Myocyte (in vitro differentiated cells): Measurements from ENCODE around the gene CCDC149. TPM values are rescaled to one million over a fixed set of nuclear protein-coding genes. Genes with fewer than 3 reads are reported as not detected.

ENCODE experiments used
- DNase-seq: peaks from one replicate; pipeline ENCODE4 v3.0.0-alpha.2; 2012; ENCODE audit warnings: low read depth
- total RNA-seq: library from RNA; depleted of rRNA; stranded (reverse); fragments of >200 nt; gene quantifications from 2 replicates; pipeline ENCODE4 v1.2.3, GENCODE V29; 2014

CCDC149 gene
- total RNA-seq, 1 donor from 2014 or later, result 5.1 TPM

GRCh38 chr4:24881508-24882196 lies 31.2 kb downstream of the CCDC149 start:
- no peak for DNase-seq

GRCh38 chr4:24880186-24880585 lies 32.7 kb downstream of the CCDC149 start:
- no peak for DNase-seq

- no peak for DNase-seq
Measured at GRCh38 chr4:24878636-24879016, 34.2 kb downstream of the CCDC149 start.

- DNase-seq, result no peak
Measured at GRCh38 chr4:24877868-24878635, 34.8 kb downstream of the CCDC149 start.

GRCh38 chr4:24876431-24876830 lies 36.4 kb downstream of the CCDC149 start:
- no peak for DNase-seq

- no peak for DNase-seq
Measured at GRCh38 chr4:24872720-24873119, 40.1 kb downstream of the CCDC149 start.

GRCh38 chr4:24871210-24871609 lies 41.6 kb downstream of the CCDC149 start:
- DNase-seq, result peak; percentile 67

- DNase-seq, result no peak
Measured at GRCh38 chr4:24867766-24868296, 45.0 kb downstream of the CCDC149 start.

- no peak for DNase-seq
Measured at GRCh38 chr4:24867251-24867650, 45.6 kb downstream of the CCDC149 start.

GRCh38 chr4:24865401-24865800 lies 47.4 kb downstream of the CCDC149 start:
- no peak for DNase-seq

- DNase-seq, result no peak
Measured at GRCh38 chr4:24863799-24864198, 49.0 kb downstream of the CCDC149 start.

GRCh38 chr4:24862073-24862751 lies 50.6 kb downstream of the CCDC149 start:
- DNase-seq, result no peak

GRCh38 chr4:24858550-24858949 lies 54.3 kb downstream of the CCDC149 start:
- DNase-seq, result peak; percentile 82

GRCh38 chr4:24858026-24858425 lies 54.8 kb downstream of the CCDC149 start:
- peak; percentile 61 for DNase-seq

- peak; percentile 16 for DNase-seq
Measured at GRCh38 chr4:24856586-24856985, 56.3 kb downstream of the CCDC149 start.

GRCh38 chr4:24855741-24856140 lies 57.1 kb downstream of the CCDC149 start:
- no peak for DNase-seq

GRCh38 chr4:24853142-24853541 lies 59.7 kb downstream of the CCDC149 start:
- no peak for DNase-seq

- DNase-seq, result peak; percentile 81
Measured at GRCh38 chr4:24850674-24851073, 62.2 kb downstream of the CCDC149 start.

GRCh38 chr4:24849756-24850155 lies 63.1 kb downstream of the CCDC149 start:
- DNase-seq, result no peak

- DNase-seq, result no peak
Measured at GRCh38 chr4:24849351-24849750, 63.5 kb downstream of the CCDC149 start.

GRCh38 chr4:24846716-24847115 lies 66.1 kb downstream of the CCDC149 start:
- no peak for DNase-seq

- no peak for DNase-seq
Measured at GRCh38 chr4:24845902-24846301, 66.9 kb downstream of the CCDC149 start.
